NCI-H460 (cell line): ENCODE measurements around the gene TRPM3. TPM values are rescaled to one million over a fixed set of nuclear protein-coding genes. Genes with fewer than 3 reads are reported as not detected.

Source experiments
- DNase-seq: peaks from one replicate; pipeline ENCODE4 v3.0.0-alpha.2; 2016; ENCODE audit warnings: low read depth; ENCODE audit errors: extremely low read depth
- total RNA-seq: library from RNA; depleted of rRNA; stranded (reverse); fragments of >200 nt; shearing (Covaris generic); gene quantifications from 2 replicates; pipeline ENCODE4 v1.2.3, GENCODE V29; 2014

Gene TRPM3
- total RNA-seq, 1 experiment from 2014 or later = 1.7 TPM

GRCh38 chr9:70852711-70853240, 268.6 kb downstream of the TRPM3 start:
- no peak for DNase-seq

- no peak for DNase-seq
Observed at GRCh38 chr9:70840266-70840665, 281.2 kb downstream of the TRPM3 start.

- no peak for DNase-seq
Observed at GRCh38 chr9:70835323-70835722, 286.1 kb downstream of the TRPM3 start.

- no peak for DNase-seq
Observed at GRCh38 chr9:70832492-70832891, 288.9 kb downstream of the TRPM3 start.

GRCh38 chr9:70830618-70831017, 290.8 kb downstream of the TRPM3 start:
- DNase-seq = no peak

- DNase-seq = no peak
Observed at GRCh38 chr9:70829591-70830265, 291.7 kb downstream of the TRPM3 start.

GRCh38 chr9:70826562-70826961, 294.9 kb downstream of the TRPM3 start:
- no peak for DNase-seq

GRCh38 chr9:70823284-70823683, 298.1 kb downstream of the TRPM3 start:
- DNase-seq = no peak

- no peak for DNase-seq
Observed at GRCh38 chr9:70817311-70817710, 304.1 kb downstream of the TRPM3 start.

GRCh38 chr9:70816891-70817290, 304.5 kb downstream of the TRPM3 start:
- DNase-seq = no peak

GRCh38 chr9:70816316-70816715, 305.1 kb downstream of the TRPM3 start:
- DNase-seq = no peak

- no peak for DNase-seq
Observed at GRCh38 chr9:70814597-70814996, 306.8 kb downstream of the TRPM3 start.

GRCh38 chr9:70813141-70813540, 308.3 kb downstream of the TRPM3 start:
- no peak for DNase-seq

- DNase-seq = no peak
Observed at GRCh38 chr9:70811638-70812037, 309.8 kb downstream of the TRPM3 start.

- DNase-seq = no peak
Observed at GRCh38 chr9:70806875-70807274, 314.5 kb downstream of the TRPM3 start.

- DNase-seq = no peak
Observed at GRCh38 chr9:70805949-70806348, 315.5 kb downstream of the TRPM3 start.

GRCh38 chr9:70802758-70803436, 318.5 kb downstream of the TRPM3 start:
- no peak for DNase-seq

- no peak for DNase-seq
Observed at GRCh38 chr9:70802206-70802605, 319.2 kb downstream of the TRPM3 start.

GRCh38 chr9:70801181-70801829, 320.1 kb downstream of the TRPM3 start:
- no peak for DNase-seq

GRCh38 chr9:70798018-70798417, 323.4 kb downstream of the TRPM3 start:
- no peak for DNase-seq

GRCh38 chr9:70795841-70796240, 325.6 kb downstream of the TRPM3 start:
- no peak for DNase-seq

- no peak for DNase-seq
Observed at GRCh38 chr9:70792796-70793195, 328.6 kb downstream of the TRPM3 start.
